Thymus (tissue), 11 donors: ENCODE data around the gene ZMIZ1. TPM values are rescaled to one million over a fixed set of nuclear protein-coding genes. Genes with fewer than 3 reads are reported as not detected.

Experiments
- DNase-seq, 9 donors: peaks; one replicate each; pipeline ENCODE4 v3.0.0-alpha.2; 2013; ENCODE audit warnings: low spot score in 9 of 9, low read depth in 6 of 9, missing footprints in 1 of 9
- H3K27ac ChIP-seq, 2 donors: one replicate each; pipeline ENCODE4 v1.5.1; 2013; ENCODE audit warnings: control low read depth in 1 of 2, low read depth in 1 of 2, low read length in 1 of 2, mild to moderate bottlenecking in 1 of 2, moderate library complexity in 1 of 2
- H3K27me3 ChIP-seq, 2 donors: one replicate each; pipeline ENCODE4 v1.5.1; 2013; ENCODE audit warnings: low read length in 1 of 2; ENCODE audit not compliant: control insufficient read depth in 2 of 2, insufficient read depth in 1 of 2
- H3K36me3 ChIP-seq, 2 donors: one replicate each; pipeline ENCODE4 v1.5.1; 2013; ENCODE audit warnings: low read length in 1 of 2, mild to moderate bottlenecking in 1 of 2, moderate library complexity in 1 of 2; ENCODE audit not compliant: control insufficient read depth in 2 of 2, insufficient read depth in 2 of 2
- H3K4me1 ChIP-seq, 2 donors: one replicate each; pipeline ENCODE4 v1.5.1; 2013; ENCODE audit warnings: low read length in 2 of 2; ENCODE audit not compliant: control insufficient read depth in 2 of 2, insufficient read depth in 2 of 2
- H3K4me3 ChIP-seq, 2 donors: one replicate each; pipeline ENCODE4 v1.5.1; 2013; ENCODE audit warnings: low read length in 2 of 2, control low read depth in 1 of 2, mild to moderate bottlenecking in 1 of 2
- H3K9me3 ChIP-seq, 2 donors: one replicate each; pipeline ENCODE4 v1.5.1; 2013; ENCODE audit warnings: low read length in 1 of 2, mild to moderate bottlenecking in 1 of 2; ENCODE audit not compliant: control insufficient read depth in 2 of 2, insufficient read depth in 1 of 2
- WGBS: extraction: QIAGEN DNeasy Blood & Tissue Kit; methylation state at CpG from one replicate; pipeline ENCODE4 v1.1.7; 2013; 5-methylcytosine and 5-hydroxymethylcytosine counted together
- polyA plus RNA-seq: library from polyadenylated mRNA; stranded (reverse); fragments of 200-250 nt; gene quantifications from one replicate; pipeline ENCODE4 v1.2.3, GENCODE V29; 2013
- total RNA-seq: library from RNA; stranded (reverse); fragments of 120-200 nt; gene quantifications from one replicate; pipeline ENCODE4 v1.2.4, GENCODE V29; 2013
- donor health status: healthy.

The ZMIZ1 gene
- total and polyA plus RNA-seq, 2 donors, result 7.4 to 14.2 TPM

- DNase-seq, result no peak
- Histone ChIP-seq H3K4me1 (peaks cover 49 to 93% of the 10 kb centered on the region in 2 donors), H3K27me3 (no peaks in the 10 kb centered on the region), H3K27ac (peak overlapping the region; percentile 98), H3K36me3 (no peaks in the 10 kb centered on the region), H3K4me3 (peak overlapping the region; percentile 19 to 33), H3K9me3 (no peaks in the 10 kb centered on the region)
- WGBS, result 90% methylated on average over 14 of the region's 14 CpGs
Measured at GRCh38 chr10:79048639-79049550, 19.9 kb upstream of the ZMIZ1 start.

GRCh38 chr10:79049931-79050895, 18.6 kb upstream of the ZMIZ1 start:
- peak overlapping the region in 1 of 2 donors; percentile 32 for H3K27ac ChIP-seq
- no peak for DNase-seq
- peaks cover 49 to 80% of the 10 kb centered on the region in 2 donors for H3K4me1 ChIP-seq
- no peak overlapping the region for H3K4me3 ChIP-seq
- no peaks in the 10 kb centered on the region for H3K9me3 ChIP-seq
- H3K36me3 ChIP-seq, result no peaks in the 10 kb centered on the region
- 98% methylated on average over 15 of the region's 15 CpGs for WGBS
- H3K27me3 ChIP-seq, result no peaks in the 10 kb centered on the region

GRCh38 chr10:79050896-79051555, 17.7 kb upstream of the ZMIZ1 start:
- peaks cover 44 to 72% of the 10 kb centered on the region in 2 donors for H3K4me1 ChIP-seq
- H3K27me3 ChIP-seq, result no peaks in the 10 kb centered on the region
- no peak for DNase-seq
- H3K9me3 ChIP-seq, result no peaks in the 10 kb centered on the region
- H3K27ac ChIP-seq, result no peak overlapping the region
- WGBS, result 98% methylated on average over 7 of the region's 7 CpGs
- H3K4me3 ChIP-seq, result no peak overlapping the region
- no peaks in the 10 kb centered on the region for H3K36me3 ChIP-seq

DNA sequence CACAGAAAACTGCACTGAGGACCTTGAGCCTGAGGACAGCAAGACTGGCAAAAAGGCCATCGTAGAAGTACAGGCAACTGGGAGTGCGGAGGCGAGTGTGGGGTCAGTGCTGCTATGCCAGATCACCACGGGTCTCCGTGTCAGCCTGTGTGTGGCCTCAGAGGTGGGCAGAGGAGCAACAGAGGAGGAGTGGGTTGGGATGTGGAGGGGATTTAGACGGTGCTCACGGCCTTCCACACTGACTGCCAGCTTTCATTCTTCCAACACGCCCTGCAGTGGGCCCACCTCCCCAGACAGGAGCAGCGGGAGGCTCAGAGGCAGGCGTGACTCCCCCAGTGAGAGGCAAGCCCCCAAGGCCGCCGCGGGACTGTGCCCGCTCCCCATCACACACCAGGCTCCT, 17.0 kb upstream of the ZMIZ1 start:
- no peak for DNase-seq
- H3K36me3 ChIP-seq, result no peaks in the 10 kb centered on the region
- H3K4me1 ChIP-seq, result peaks cover 36 to 64% of the 10 kb centered on the region in 2 donors
- H3K4me3 ChIP-seq, result no peak overlapping the region
- H3K9me3 ChIP-seq, result no peaks in the 10 kb centered on the region
- WGBS, result 89% methylated on average over 14 of the region's 14 CpGs
- no peak overlapping the region for H3K27ac ChIP-seq
- no peaks in the 10 kb centered on the region for H3K27me3 ChIP-seq

GRCh38 chr10:79052291-79053080, 16.3 kb upstream of the ZMIZ1 start:
- Histone ChIP-seq H3K36me3 (no peaks in the 10 kb centered on the region), H3K4me3 (no peak overlapping the region), H3K27me3 (no peaks in the 10 kb centered on the region), H3K27ac (no peak overlapping the region), H3K9me3 (no peaks in the 10 kb centered on the region), H3K4me1 (peaks cover 29 to 57% of the 10 kb centered on the region in 2 donors)
- DNase-seq, result peak in 4 of 9 donors; percentile 53 to 85 (median 69)
- 46% methylated on average over 12 of the region's 12 CpGs for WGBS

DNA sequence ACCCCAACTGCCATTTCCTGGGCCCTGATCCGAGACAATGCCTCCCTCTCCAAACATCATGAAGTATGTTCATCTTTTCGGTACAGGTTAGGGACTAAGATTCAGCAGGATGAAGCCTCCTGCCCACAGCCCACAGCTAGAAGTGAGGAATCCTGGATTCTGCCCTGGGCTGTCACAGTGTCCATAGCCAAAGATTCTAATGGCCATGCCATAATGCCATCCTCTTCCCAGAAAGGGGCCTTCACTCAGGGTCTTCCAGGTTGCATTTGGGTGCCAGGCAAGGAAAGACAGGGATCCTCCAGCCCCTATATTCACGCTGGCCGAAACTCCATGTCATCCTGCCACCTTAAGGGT, 15.7 kb upstream of the ZMIZ1 start:
- peaks cover 23 to 51% of the 10 kb centered on the region in 2 donors for H3K4me1 ChIP-seq
- H3K4me3 ChIP-seq, result no peak overlapping the region
- H3K36me3 ChIP-seq, result no peaks in the 10 kb centered on the region
- H3K27me3 ChIP-seq, result no peaks in the 10 kb centered on the region
- no peak overlapping the region for H3K27ac ChIP-seq
- no peaks in the 10 kb centered on the region for H3K9me3 ChIP-seq
- DNase-seq, result no peak
- 98% methylated on average over 4 of the region's 4 CpGs for WGBS

- H3K4me3 ChIP-seq, result no peak overlapping the region
- WGBS, result 97% methylated on average over 11 of the region's 11 CpGs
- H3K9me3 ChIP-seq, result no peaks in the 10 kb centered on the region
- H3K4me1 ChIP-seq, result peaks cover 17 to 45% of the 10 kb centered on the region in 2 donors
- no peaks in the 10 kb centered on the region for H3K27me3 ChIP-seq
- no peak overlapping the region for H3K27ac ChIP-seq
- DNase-seq, result no peak
- no peaks in the 10 kb centered on the region for H3K36me3 ChIP-seq
Measured at GRCh38 chr10:79053481-79054202, 15.1 kb upstream of the ZMIZ1 start.
